Skeletal muscle satellite cell (primary cell): ENCODE data around the gene NKD1.

ENCODE experiments used
- H3K27me3 ChIP-seq: 2 replicates; pipeline ENCODE4 v1.7.0; 2013; ENCODE audit warnings: low read length; ENCODE audit not compliant: control insufficient read depth, insufficient read depth
- H3K36me3 ChIP-seq: 2 replicates; pipeline ENCODE4 v1.7.0; 2013; ENCODE audit warnings: mild to moderate bottlenecking, control low read depth, low read length; ENCODE audit not compliant: insufficient read depth
- H3K4me1 ChIP-seq: 2 replicates; pipeline ENCODE4 v1.7.0; 2013; ENCODE audit warnings: low read length; ENCODE audit not compliant: control insufficient read depth, insufficient read depth
- H3K4me2 ChIP-seq: 2 replicates; pipeline ENCODE4 v1.7.0; 2013; ENCODE audit warnings: mild to moderate bottlenecking, low read length
- H3K4me3 ChIP-seq: 2 replicates; pipeline ENCODE4 v1.7.0; 2013; ENCODE audit warnings: low read length
- H3K9ac ChIP-seq: 2 replicates; pipeline ENCODE4 v1.7.0; 2013; ENCODE audit warnings: mild to moderate bottlenecking, low read depth, low read length, moderate library complexity
- H3K9me3 ChIP-seq: replicated peaks from 2 replicates; pipeline ENCODE4 v1.7.0; 2013; ENCODE audit warnings: mild to moderate bottlenecking, control low read depth, low read length

NKD1 gene

DNA sequence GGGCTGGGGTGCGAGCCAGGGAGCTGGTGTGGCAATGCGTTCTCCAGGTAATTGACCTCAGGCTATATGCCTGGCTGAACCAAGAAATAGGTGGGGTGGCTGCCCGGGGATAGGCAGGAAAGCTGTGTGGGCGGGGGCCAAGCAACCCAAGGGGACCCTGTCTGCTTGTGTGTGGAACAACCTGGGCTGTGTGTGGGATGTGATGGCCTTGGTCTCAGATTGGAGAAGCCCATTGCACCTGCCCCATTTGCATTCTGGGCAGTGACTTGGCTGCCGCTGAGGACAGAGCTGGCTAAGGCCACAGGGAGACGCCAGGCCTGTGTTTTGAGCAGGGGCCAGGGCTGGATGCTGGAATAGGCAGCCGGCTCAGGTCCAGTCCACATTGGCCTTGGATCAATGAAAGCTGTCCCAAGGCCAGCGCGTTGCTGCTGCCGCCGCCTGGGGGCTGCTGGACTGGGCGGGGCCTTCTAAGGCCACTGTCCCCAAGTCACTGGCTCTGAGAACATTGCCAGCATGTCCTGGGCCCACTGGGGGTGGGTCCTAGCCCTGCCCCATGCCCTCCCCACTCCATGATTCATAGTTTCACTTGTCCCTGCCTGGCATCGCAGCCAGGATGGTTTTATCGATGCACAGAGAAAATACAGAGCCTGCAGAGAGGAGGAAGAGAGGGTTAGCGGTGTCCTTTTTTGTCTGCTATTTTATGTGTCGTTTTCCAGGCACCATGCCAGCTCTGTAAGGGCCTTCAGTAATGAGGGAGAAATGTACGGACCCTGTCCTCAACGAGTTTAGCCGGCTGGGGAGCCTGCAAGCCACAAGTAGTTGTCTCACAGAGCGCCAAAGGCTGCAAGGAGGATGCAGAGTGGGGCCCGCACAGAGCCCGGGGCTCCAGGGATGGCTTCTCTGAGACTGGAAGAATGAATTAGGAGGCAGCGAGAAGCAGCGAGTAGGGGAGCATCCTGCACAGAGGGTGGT lies 43.9 kb downstream of the NKD1 start:
- H3K27me3 ChIP-seq: peaks cover 20% of the 10 kb centered on the region
- no peak overlapping the region for H3K4me2 ChIP-seq
- no peak overlapping the region for H3K4me3 ChIP-seq
- H3K9ac ChIP-seq: no peak overlapping the region
- H3K9me3 ChIP-seq: no peaks in the 10 kb centered on the region
- H3K4me1 ChIP-seq: no peaks in the 10 kb centered on the region
- no peaks in the 10 kb centered on the region for H3K36me3 ChIP-seq

DNA sequence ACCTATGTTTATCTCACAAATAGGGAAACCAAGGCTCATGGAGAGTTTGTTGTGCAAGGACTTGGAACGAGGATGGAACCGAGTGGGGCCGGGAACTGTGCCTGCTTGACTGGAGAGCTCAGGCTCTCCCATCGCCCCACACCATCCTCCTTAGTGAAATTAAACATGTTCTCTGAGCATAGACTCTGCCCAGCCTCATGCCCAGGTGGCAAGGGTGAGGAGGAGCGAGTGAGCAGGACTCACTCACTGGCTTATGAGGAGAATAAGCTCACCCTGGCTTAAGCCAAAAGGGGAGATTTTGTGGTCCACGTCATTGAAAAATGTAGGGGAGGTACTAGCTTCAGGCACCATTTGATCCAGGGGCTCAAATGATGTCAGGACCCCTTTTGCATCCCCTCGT lies 44.8 kb downstream of the NKD1 start:
- no peaks in the 10 kb centered on the region for H3K36me3 ChIP-seq
- peaks cover 21% of the 10 kb centered on the region for H3K27me3 ChIP-seq
- H3K4me2 ChIP-seq: no peak overlapping the region
- no peaks in the 10 kb centered on the region for H3K9me3 ChIP-seq
- H3K4me3 ChIP-seq: no peak overlapping the region
- H3K9ac ChIP-seq: no peak overlapping the region
- no peaks in the 10 kb centered on the region for H3K4me1 ChIP-seq

DNA sequence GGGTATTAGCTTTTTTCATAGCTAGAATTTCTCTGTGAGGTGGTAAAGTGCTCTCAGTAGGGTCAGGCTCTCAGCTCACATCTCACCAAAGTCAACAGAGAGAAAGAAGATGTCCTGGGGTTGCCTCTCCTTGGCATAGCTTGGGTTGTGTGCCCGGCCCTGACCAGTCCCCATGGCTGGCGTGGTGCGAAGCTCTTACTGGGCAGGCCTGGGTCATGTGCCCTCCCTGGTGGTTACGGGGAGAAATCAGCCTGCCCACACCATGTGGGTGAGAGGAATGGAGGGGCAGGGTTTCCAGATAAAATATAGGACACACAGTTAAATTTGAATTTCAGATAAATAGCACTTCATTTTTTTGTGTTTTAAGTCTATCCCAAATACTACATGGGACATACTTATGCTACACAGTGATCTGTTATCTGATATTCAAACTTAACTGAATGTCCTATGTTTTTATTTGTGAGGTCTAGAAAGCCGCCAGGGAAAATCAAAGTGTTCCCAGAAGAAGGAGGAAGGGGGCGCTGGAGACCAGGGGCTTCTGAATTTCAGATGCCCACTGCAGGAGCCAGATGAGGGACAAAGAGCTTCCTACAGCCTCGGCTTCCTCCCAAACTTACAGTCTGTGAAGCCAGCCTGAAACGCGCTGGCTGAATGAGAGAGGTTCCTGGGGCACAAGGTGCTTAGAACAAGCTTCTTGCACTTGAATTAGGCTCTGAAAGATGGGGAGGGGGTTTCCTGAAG lies 45.4 kb downstream of the NKD1 start:
- Histone ChIP-seq H3K4me3 (no peak overlapping the region), H3K9me3 (no peaks in the 10 kb centered on the region), H3K4me1 (no peaks in the 10 kb centered on the region), H3K36me3 (no peaks in the 10 kb centered on the region), H3K27me3 (peaks cover 23% of the 10 kb centered on the region), H3K4me2 (no peak overlapping the region), H3K9ac (no peak overlapping the region)

DNA sequence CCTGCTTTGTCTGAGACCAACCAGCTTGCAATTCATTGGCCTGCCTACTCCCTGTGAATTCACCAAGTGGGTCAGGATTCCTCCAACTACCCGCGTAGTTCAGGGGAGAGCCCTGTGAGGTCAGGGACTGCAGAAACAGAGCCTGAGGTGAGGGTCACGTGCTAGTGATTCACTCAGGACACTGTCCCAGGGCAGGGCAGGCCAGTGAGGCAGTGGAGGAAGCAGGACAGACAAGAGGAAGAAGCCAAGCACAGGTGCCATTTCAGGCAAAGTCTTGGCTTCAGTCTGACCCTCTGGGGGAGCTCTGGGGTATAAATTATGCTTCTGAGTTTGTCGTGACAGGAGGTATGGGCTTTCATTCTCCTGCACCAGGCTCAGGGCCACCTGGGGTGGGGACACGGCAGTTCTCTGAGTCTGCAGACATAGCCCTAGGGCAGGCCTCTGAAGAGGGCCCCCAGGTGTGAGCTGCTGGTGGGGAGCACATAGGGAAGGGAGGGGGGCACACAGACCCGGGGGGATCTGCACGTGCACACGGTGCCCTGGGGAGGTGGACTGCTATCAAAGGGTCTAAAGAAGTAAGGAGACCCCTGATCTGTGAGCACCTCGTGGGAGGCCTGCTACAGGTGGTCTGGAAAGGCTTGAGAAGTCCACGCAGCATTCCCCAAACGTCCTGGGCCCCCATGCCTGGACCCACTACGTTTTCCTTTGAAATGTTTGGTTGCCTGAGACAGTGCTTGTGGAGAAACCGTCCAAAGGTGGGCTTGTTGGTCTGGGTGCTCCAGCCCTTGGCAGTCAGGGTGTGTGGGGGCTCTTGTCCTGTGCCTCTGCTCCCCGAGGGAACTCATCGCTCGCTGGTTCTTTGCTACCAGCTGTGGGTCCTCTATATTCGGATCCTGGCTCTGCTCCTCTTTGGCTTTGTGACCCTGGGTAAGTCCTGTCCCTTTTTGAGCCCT lies 46.4 kb downstream of the NKD1 start:
- H3K4me2 ChIP-seq: no peak overlapping the region
- no peaks in the 10 kb centered on the region for H3K36me3 ChIP-seq
- H3K9ac ChIP-seq: no peak overlapping the region
- no peak overlapping the region for H3K4me3 ChIP-seq
- H3K9me3 ChIP-seq: no peaks in the 10 kb centered on the region
- no peaks in the 10 kb centered on the region for H3K4me1 ChIP-seq
- peaks cover 29% of the 10 kb centered on the region for H3K27me3 ChIP-seq

DNA sequence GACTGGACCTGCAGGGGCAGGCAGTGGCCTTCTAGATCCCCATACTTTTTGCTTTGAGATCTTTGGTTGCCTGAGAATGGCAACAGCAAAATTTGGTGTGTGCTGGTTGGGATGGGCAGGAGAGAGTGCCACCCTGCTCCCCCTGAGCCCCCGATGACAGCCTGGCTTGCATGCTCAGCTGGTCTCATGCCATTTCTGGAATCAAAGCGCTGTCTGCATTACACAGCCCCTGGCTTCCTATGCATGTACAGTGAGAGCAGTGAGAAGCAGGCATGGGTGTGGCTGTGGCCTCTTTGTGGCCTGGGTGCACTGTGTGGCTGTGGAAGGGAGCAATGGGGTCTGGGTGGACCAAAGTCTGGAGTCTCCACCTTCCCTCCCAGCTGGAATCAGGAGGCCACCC lies 47.7 kb downstream of the NKD1 start:
- H3K9ac ChIP-seq: no peak overlapping the region
- no peaks in the 10 kb centered on the region for H3K4me1 ChIP-seq
- H3K36me3 ChIP-seq: no peaks in the 10 kb centered on the region
- no peaks in the 10 kb centered on the region for H3K9me3 ChIP-seq
- no peak overlapping the region for H3K4me3 ChIP-seq
- H3K27me3 ChIP-seq: peaks cover 29% of the 10 kb centered on the region
- no peak overlapping the region for H3K4me2 ChIP-seq

DNA sequence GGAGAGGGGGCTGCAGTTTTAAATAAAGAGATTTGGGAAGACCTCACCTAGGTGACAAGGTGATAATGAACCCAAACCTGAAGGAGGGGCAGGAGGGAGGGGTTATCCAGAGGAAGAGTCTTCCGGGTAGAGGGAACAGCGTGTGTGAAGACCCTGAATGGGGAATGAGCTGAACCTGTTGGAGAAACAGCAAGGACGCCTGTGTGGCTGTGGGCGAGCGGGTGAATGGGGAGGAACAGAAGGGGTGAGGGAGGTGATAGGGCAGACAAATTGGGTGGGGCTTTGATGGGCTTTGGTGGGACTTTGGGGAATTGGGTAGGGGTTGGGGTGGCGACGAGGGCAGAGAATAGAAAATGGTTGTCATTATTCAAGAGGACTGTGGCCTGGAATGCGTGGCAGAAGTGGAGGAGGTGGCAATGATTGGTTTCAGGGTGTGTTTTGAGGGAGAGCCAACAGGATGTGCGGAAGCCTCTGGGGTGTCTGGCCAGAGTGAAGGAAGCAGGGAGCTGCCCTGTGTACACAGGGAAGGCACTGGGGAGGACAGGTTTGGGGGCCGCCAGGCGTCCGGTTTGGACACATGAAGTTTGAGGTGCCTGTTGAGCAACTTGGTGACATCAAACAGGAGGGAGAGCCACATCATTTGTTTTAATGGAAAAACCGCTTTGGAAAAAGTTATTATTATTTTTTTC lies 48.7 kb downstream of the NKD1 start:
- Histone ChIP-seq H3K9me3 (no peaks in the 10 kb centered on the region), H3K36me3 (no peaks in the 10 kb centered on the region), H3K4me3 (no peak overlapping the region), H3K9ac (no peak overlapping the region), H3K4me1 (no peaks in the 10 kb centered on the region), H3K27me3 (peaks cover 22% of the 10 kb centered on the region), H3K4me2 (no peak overlapping the region)

DNA sequence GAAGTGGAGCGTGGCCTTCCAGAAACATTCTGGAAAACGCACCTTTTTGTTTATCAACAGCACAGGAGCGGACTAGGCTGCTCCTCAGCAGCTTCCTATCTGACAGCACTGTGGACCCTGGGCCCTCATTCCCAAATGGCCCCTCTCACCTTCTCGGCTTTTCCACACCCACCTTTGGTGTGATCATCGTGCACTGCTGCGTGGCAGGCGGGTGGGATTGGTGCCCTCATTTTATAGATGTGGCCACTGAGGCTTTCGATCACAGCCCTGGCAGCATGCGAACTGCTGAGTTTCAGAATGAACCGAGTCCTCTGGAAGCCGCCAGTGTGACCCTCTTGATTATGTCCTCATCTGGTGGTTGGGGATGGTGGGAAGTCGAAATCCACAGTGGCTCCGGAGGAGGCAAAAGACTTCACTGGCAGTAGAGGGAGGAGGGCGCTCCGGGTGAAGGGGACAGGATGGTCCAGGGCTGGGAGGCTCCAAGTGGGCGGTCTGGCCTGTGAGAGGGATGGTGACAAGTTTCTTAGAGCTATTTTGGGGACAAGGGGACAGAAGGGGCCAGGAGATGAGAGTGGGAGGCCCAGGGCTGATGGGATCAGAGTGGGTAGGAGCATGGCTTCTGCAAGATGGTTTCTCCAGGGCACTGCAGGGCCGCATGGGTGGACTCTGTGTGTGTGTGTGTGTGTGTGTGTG lies 49.5 kb downstream of the NKD1 start:
- no peaks in the 10 kb centered on the region for H3K36me3 ChIP-seq
- no peak overlapping the region for H3K4me3 ChIP-seq
- no peak overlapping the region for H3K4me2 ChIP-seq
- peaks cover 18% of the 10 kb centered on the region for H3K27me3 ChIP-seq
- H3K9me3 ChIP-seq: no peaks in the 10 kb centered on the region
- H3K4me1 ChIP-seq: no peaks in the 10 kb centered on the region
- H3K9ac ChIP-seq: no peak overlapping the region

DNA sequence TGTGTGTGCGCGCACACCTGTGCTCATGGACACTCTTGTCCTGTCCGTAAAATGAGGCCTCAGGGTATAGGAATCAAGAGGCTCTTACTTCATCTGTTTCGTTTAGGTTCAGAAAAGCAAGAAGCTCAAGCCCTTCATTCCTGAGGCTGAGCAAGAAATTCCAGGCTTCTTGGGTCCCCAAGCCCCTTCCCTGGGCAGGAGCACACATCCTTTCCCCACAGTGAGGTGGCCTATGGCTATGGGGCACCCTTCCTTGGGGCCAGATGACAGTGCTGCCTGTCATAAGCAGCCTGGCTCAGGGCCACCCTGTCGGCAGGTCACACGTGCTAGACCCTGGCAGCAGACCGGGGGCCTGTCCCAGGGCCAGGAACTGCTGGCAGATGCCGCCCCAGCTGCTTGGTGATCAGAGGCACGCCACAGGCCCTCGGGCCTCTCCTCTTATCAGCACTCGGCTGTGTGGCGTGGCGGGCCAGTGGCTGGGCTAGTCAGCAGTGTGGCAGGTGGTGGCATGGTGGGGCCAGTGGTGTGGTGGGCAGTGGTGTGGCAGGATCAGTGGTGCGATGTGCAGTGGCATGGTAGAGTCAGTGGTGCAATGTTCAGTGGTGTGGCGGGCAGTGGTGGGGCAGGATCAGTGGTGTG lies 50.2 kb downstream of the NKD1 start:
- no peaks in the 10 kb centered on the region for H3K9me3 ChIP-seq
- no peak overlapping the region for H3K4me3 ChIP-seq
- no peak overlapping the region for H3K4me2 ChIP-seq
- no peaks in the 10 kb centered on the region for H3K4me1 ChIP-seq
- H3K27me3 ChIP-seq: peaks cover 17% of the 10 kb centered on the region
- H3K36me3 ChIP-seq: no peaks in the 10 kb centered on the region
- H3K9ac ChIP-seq: no peak overlapping the region

DNA sequence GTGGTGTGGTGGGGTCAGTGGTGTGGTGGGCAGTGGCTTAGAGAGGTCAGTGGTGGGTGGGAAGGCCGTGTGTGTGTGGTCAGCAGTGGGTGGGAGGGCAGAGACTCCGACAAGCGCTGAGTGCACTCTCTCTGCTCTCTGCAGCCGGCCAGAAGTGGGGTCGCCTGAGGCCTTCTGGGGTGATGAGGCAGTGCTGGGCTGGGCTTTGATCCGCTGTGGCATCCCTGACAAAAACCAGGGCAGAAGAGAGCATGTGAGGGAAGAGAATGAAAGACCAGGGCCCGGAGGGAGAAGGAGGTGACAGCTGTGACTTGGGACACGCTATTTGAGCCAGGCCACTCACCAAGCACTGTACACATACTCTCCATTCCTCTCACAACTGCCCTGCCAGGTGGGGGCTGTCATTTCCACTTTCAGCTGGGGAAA lies 50.8 kb downstream of the NKD1 start:
- no peaks in the 10 kb centered on the region for H3K9me3 ChIP-seq
- no peak overlapping the region for H3K9ac ChIP-seq
- no peaks in the 10 kb centered on the region for H3K4me1 ChIP-seq
- no peak overlapping the region for H3K4me2 ChIP-seq
- H3K4me3 ChIP-seq: no peak overlapping the region
- peaks cover 20% of the 10 kb centered on the region for H3K27me3 ChIP-seq
- H3K36me3 ChIP-seq: no peaks in the 10 kb centered on the region

DNA sequence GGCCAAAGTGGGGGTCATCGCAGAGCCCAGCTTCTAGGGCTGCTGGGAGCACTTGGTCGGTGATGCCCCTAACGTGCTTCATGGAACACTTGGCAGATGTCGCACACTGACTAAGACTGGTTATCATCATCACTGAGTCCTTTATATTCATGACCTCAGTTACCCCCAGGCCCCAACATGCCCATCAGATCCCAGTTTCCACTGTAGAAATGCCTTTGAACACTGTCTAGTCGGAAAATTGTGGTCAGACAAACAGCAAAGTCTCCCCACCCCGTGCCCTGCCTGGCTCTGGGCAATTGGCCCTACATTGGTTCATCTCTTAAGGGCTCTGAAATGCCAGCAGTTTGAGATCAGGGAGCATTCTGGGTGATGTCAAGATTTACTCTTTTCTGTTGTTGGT lies 51.3 kb downstream of the NKD1 start:
- no peak overlapping the region for H3K4me3 ChIP-seq
- no peaks in the 10 kb centered on the region for H3K4me1 ChIP-seq
- H3K27me3 ChIP-seq: peaks cover 20% of the 10 kb centered on the region
- H3K9me3 ChIP-seq: no peaks in the 10 kb centered on the region
- H3K9ac ChIP-seq: no peak overlapping the region
- H3K4me2 ChIP-seq: no peak overlapping the region
- no peaks in the 10 kb centered on the region for H3K36me3 ChIP-seq
